ENCODE data around the gene CYS1.

The CYS1 gene

GRCh38 chr2:10009811-10010781 is 70.1 kb downstream of the CYS1 start:
- H3K4me3 ChIP-seq (ENCODE audit: low read depth, low read length), result no peak overlapping the region
- peaks cover 3% of the 10 kb centered on the region; the same call in 1 of the 2 replicates for H3K36me3 ChIP-seq
- H3K27me3 ChIP-seq (ENCODE audit: insufficient read depth, low read depth, severe bottlenecking), result no peaks in the 10 kb centered on the region
- H3K27ac ChIP-seq, result peak overlapping the region; percentile 63; the same call in 1 of the 2 replicates
- TF ChIP-seq CTCF (IDR thresholded peaks at IDR 0.05; ENCODE audit: low read depth, low read length), result no peak
- DNase-seq, result peak; percentile 8
- H3K9me3 ChIP-seq (ENCODE audit: severe bottlenecking), result no peaks in the 10 kb centered on the region

GRCh38 chr2:10009271-10009810 is 70.9 kb downstream of the CYS1 start:
- Histone ChIP-seq H3K27ac (peak overlapping the region; percentile 63), H3K9me3 (ENCODE audit: severe bottlenecking) (no peaks in the 10 kb centered on the region), H3K4me3 (ENCODE audit: low read depth, low read length) (no peak overlapping the region), H3K27me3 (ENCODE audit: insufficient read depth, low read depth, severe bottlenecking) (no peaks in the 10 kb centered on the region), H3K36me3 (peaks cover 3% of the 10 kb centered on the region; the same call in 1 of the 2 replicates)
- TF ChIP-seq CTCF (IDR thresholded peaks at IDR 0.05; ENCODE audit: low read depth, low read length), result no peak
- peak; percentile 8 for DNase-seq

- no peaks in the 10 kb centered on the region for H3K9me3 ChIP-seq (ENCODE audit: severe bottlenecking)
- H3K27ac ChIP-seq, result peak overlapping the region; percentile 63
- peaks cover 3% of the 10 kb centered on the region for H3K36me3 ChIP-seq
- H3K4me3 ChIP-seq (ENCODE audit: low read depth, low read length), result peak overlapping the region; percentile 22
- no peaks in the 10 kb centered on the region for H3K27me3 ChIP-seq (ENCODE audit: insufficient read depth, low read depth, severe bottlenecking)
- no peak for TF ChIP-seq CTCF (IDR thresholded peaks at IDR 0.05; ENCODE audit: low read depth, low read length)
- peak; percentile 69 for DNase-seq
Measured at GRCh38 chr2:10008809-10009176, 71.4 kb downstream of the CYS1 start.

- no peaks in the 10 kb centered on the region for H3K27me3 ChIP-seq (ENCODE audit: insufficient read depth, low read depth, severe bottlenecking)
- peak; percentile 72 for TF ChIP-seq CTCF (IDR thresholded peaks at IDR 0.05; ENCODE audit: low read depth, low read length)
- H3K27ac ChIP-seq, result peak overlapping the region; percentile 63
- no peaks in the 10 kb centered on the region for H3K9me3 ChIP-seq (ENCODE audit: severe bottlenecking)
- peak overlapping the region; percentile 22 for H3K4me3 ChIP-seq (ENCODE audit: low read depth, low read length)
- peaks cover 9% of the 10 kb centered on the region for H3K36me3 ChIP-seq
- peak; percentile 95 for DNase-seq
Measured at GRCh38 chr2:10007921-10008808, 72.0 kb downstream of the CYS1 start.

GRCh38 chr2:10007435-10007834 is 72.8 kb downstream of the CYS1 start:
- peaks cover 15% of the 10 kb centered on the region for H3K36me3 ChIP-seq
- H3K27ac ChIP-seq, result peak overlapping the region; percentile 63
- no peak for TF ChIP-seq CTCF (IDR thresholded peaks at IDR 0.05; ENCODE audit: low read depth, low read length)
- no peaks in the 10 kb centered on the region for H3K9me3 ChIP-seq (ENCODE audit: severe bottlenecking)
- peak; percentile 39 for DNase-seq
- no peaks in the 10 kb centered on the region for H3K27me3 ChIP-seq (ENCODE audit: insufficient read depth, low read depth, severe bottlenecking)
- H3K4me3 ChIP-seq (ENCODE audit: low read depth, low read length), result no peak overlapping the region
